PC-9 (cell line): ENCODE data around the gene DNAH11.

Experiments used
- CTCF ChIP-seq: fragments of 200-600 bp; sonication (generic); conservative IDR thresholded peaks from 2 replicates; pipeline ENCODE4 v1.6.1; 2017; ENCODE audit warnings: mixed run types, antibody characterized with exemption, mild to moderate bottlenecking, moderate library complexity
- EZH2 ChIP-seq: fragments of 200-600 bp; sonication (generic); IDR thresholded peaks from 2 replicates; pipeline ENCODE4 v1.8.0; 2017; ENCODE audit warnings: antibody characterized with exemption, low read depth

- TF ChIP-seq CTCF (no peak), EZH2 (no peak)
These were observed 37.3 kb downstream of the DNAH11 start for GRCh38 chr7:21580073-21580521.
